Measurements from ENCODE around the gene UBE2S.
A peak's percentile ranks its signal among the peaks of the same experiment; 100 is the strongest.
"Not testable (repeated sequence)": the region's sequence is repeated elsewhere in the genome, so short reads cannot be mapped to it uniquely, and the experiment has no call there.

UBE2S gene

DNA sequence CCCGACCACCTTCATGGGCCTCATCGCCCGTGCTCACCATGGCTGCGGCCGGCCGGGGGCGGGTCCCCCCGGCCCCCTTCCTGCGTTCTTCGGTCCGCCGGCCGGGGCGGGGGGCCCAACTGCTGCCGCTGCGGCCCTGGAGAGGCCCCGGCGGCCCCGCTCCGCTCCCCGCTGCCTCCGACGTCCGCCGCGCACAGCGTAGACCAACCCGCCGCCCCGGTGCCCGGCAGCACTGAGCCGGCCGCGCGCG lies at the start of gene UBE2S:
TSS of gene UBE2S (minus strand) at position 239 of the 250 bp plus-strand sequence. CDS start at position 40, 199 bp downstream.
- DNase-seq (ENCODE audit: low read depth), result not testable (repeated sequence)

DNA sequence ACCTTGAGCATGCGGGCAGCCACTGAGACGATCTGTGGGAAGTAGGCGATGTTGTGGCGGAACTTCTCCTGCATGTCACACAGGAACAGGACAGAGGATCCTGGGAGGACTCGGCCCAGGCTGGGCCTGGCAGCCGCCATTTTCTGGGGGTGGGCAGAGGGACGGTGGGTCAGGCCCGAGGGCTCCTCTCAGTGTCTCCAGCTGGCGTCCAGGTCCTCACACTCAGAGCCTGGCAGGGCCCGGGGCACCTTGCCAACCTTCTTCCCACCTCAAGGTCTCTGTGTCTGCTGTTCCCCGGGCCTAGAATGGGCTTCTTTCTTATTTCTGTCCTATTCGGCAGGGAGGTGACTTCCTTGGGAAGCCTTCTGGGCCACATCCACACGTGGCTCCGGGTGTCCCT lies 48.8 kb upstream of the UBE2S start:
- DNase-seq (ENCODE audit: low read depth), result no peak

DNA sequence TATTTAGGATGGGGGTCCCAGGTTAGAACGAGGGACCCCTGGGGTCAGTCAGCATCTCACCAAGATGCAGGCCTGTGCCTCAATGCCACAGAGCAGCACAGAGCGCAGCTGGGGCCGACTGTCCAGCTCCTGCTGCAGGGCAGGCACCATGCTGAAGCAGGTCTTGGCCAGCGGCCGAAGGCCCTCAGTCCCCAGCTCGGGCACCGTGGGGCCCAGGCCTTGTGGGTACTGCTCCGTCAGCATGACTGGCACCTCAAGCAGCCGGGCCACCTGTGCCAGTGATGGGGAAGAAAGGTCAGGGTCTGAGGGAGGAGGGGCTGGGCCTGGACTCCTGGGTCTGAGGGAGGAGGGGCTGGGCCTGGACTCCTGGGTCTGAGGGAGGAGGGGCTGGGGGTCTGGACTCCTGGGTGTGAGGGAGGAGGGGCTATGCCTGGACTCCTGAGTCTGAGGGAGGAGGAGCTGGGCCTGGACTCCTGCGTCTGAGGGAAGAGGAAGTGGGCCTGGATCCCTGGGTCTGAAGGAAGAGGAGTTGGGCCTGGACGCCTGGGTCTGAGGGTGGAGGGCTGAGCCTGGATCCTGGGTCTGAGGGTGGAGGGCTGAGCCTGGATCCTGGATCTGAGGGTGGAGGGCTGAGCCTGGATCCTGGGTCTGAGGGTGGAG lies 48.1 kb upstream of the UBE2S start:
- DNase-seq (ENCODE audit: low read depth), result no peak

DNA sequence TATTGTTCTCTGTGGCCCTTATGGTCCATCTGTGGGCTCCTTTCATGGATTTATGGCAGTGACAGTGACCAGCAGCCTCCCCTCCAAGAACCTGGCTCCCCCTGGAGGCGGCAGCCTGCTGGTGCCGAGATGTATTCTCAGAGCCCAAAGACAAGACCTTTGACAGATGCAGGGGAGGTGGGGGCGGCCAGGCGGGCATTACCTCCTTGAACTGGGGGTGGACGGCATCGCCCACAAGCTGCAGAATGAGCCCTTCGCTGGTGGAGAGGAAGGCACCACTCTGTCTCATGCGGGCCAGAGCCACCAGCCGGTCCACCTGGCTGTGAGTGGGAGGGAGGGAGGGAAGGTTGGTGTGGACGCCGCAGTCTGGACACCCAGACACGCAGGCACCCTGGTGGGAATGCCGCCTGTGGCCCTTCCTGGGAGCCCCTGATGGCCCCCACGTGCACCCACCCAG lies 47.2 kb upstream of the UBE2S start:
- no peak for DNase-seq (ENCODE audit: low read depth)

DNA sequence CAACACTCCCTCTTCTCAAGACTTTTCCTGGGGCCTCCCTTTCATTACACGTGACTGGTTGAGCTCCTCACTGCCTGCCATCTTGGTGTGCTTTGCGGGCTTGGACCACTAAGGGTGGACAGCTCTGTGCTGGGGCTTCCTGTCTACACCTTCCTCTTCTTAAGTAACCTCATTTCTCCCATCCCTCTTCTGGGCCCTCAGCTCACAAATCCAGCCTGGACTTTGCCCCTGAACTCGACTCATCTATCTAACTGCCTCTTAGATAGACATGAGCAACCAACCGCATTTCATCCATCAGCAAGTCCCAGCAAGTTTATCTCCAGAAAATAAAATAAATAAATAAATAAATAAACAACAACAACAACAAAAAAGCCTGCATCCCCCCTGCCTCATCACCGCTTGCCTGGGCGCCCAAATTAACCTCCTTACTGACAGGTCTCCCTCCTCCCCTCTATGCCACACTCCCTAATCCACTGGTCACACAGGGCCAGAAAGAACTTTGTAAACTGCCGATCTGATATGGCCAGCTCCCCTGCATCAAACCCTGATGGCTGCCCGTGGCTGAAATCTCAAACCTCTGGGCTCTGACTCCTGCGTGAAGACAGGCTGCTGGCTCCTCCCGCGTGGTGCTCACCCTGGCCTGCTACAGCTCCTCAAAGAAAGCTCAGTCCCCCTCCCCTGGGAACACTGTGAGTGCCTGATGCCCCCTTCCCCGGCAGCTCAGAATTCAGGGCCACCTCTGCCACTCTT lies 46.1 kb upstream of the UBE2S start:
- DNase-seq (ENCODE audit: low read depth), result no peak

DNA sequence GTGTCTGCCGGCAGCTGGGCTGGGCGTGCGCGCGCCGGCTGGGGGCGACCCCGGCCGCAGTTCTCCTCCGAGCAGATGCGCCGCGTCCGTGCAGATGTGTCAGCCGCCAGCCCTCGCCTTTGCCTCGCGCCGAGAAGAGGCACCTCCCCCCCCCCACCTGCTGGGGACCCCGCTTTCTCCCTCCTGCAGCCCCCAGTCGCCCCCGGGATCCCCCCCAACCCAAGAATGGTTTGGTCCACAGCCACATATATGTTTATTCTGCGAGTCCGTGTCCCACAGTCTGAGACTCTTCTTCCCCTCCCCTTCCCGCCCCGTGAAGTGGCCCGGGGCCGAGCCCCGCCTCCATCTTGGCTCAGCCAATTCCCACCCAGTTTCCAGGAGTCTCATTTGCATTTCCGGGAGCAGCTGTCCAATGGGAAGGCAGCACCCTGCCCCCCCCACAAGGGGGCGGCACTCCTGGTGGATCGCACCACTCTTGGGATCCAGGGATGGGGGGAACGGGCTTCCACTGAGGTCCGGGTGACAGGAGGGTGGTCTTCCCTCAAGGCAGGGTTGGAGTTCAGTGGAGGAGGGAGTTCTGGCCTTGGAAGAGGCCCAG lies 45.3 kb upstream of the UBE2S start:
- DNase-seq (ENCODE audit: low read depth), result no peak

DNA sequence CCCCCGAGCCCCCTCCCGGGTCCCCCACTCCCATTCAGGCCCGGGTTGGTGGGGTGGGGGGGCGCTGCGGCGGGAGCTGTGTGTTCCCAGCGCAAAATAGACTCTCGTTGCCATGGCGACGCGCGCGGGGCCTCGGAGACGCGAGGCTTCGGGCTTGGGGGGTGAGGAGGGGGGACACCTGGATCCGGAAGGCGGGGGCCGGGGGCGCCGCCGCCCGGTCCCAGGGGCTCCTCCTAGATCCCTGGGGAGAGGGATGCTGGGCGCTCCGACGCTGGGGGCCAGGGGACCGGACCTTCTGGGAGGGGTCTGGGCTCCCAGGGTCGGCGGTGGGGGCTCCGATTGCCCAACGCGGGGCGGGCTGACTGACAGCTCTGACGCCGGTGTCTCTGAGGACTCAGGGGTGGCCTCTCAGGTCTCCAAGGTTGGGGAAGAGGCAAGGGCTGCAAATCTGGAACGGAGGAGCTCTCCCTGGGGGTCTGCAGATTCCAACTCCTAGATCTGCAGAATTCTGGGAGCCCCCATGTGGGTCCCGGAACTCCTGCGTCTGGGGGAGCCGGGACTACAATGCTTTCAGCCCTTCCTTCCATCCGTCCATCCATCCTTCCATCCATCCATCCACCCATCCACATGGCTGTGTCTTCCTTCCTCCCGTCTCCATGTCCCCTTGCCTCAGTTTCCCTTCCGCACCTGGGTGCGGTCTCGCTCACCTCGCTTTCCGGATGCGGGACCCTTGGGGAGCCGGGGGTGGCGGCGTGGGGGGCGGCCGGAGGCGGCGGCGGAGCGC lies 44.6 kb upstream of the UBE2S start:
- no peak for DNase-seq (ENCODE audit: low read depth)

DNA sequence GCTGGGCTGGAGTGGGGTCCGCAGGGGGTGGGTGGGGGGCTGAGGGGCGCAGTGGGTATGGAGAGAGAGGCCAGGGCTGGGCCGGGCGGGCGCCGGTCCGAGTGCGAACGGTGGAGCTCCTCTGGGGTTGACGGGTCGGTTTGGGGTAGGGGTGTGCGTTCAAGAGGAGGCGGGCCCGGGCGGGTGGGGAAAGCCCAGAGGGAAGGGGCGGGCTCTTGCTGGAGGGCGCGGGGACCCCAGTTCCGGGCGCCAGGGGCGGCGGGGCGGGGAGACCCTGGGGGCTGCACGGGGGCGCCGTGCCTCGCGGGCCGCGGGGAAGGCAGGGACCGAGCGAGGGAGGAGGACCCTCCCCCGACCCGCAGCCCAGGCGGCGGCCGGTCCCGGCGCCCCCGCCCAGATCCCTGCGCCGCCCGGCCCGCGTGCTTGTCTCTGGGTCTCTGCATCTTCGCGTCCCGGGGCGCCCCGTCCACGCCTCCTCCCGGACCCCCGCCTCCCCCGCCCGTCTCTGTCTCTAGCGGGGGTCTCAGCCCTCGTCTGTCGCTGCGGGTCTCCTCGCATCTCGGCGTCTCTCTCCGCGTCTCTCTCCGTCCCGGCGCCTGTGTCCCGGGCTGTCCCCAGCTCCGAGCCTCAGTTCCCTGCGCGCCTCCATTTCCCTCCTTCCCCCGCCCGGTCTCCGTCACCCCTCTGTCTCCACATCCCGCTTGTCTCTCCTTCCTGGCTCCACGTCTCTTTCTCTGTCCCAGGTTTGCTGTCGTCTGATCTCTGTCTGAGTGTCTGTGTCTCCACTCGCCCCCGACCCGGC lies 43.8 kb upstream of the UBE2S start:
- DNase-seq (ENCODE audit: low read depth), result no peak

DNA sequence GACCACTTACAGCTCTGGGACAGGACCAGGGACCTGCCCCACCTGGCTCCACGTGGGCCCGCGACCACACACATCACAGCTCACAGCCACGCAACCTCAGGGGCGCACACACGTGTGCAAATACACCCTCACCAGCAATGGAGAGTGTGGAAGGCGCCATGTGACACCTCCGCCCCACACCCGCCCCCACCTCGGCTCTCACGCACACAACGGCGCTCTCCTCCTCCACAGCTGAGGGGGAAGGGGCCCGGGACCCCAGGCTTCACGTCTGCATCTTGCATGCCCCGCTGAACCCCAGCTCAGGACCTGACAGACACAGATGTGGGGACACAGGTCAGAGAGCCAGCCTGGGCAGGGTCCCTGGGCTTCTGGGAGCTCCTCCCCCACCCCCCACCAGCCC lies 41.9 kb upstream of the UBE2S start:
- no peak for DNase-seq (ENCODE audit: low read depth)

DNA sequence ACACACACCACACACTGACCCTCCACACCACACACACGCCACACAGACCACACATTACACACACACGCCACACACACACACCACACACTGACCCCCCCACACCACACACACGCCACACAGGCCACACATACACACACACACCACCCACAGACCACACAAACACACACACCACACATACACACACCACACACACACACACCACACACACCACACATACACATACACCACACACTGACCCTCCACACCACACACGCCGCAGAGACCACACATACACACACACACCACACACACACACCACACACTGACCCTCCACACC lies 40.5 kb upstream of the UBE2S start:
- not testable (repeated sequence) for DNase-seq (ENCODE audit: low read depth)

DNA sequence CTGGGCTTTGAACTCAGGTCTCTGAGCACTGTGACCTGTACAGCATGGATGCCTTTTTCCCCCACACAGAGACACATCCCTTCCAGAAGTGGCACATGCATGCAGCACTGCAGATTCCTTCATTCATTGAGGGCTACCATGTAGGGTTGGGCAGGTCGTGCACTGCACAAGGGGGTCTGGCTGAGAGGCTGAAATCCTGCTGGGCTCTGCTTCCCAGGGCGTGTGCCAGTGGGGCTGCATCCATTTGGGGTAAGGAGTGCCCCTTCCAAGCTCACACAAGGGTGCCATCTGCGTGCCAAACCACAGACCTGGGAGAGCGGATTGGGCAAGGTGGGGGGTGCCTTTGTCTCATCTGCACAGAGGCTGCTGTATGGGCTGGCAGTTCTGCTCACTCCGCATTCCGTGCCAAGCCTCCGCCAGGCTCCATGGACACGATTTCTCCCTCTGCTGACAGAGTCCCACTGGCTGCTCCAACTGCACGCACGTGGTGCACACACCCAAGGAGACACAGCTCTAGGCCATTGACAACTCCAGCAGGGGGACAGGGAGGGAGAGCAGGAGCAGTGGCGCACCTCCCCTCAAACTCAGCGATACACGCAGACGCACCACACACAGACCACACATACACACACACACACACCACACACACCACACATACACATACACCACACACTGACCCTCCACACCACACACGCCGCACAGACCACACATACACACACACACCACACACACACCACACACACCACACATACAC lies 40.0 kb upstream of the UBE2S start:
- DNase-seq (ENCODE audit: low read depth), result no peak

DNA sequence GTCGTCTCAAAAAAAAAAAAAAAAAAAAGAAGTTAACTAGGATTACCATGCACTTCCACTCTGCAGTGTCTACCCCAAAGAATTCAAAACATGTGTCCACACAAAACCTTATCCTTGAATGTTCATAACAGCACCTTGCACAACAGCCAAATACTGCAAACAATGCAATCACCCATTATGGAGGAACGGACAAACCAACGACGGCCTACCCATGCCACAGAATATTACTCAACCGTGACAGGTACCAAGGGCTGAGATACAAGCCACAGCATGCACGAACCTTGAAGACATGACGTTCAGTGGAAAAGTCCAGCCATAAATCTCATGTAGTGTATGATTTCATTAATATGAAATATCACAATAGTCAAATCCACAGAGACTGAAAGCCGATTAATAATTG lies 38.5 kb upstream of the UBE2S start:
- DNase-seq (ENCODE audit: low read depth), result no peak

DNA sequence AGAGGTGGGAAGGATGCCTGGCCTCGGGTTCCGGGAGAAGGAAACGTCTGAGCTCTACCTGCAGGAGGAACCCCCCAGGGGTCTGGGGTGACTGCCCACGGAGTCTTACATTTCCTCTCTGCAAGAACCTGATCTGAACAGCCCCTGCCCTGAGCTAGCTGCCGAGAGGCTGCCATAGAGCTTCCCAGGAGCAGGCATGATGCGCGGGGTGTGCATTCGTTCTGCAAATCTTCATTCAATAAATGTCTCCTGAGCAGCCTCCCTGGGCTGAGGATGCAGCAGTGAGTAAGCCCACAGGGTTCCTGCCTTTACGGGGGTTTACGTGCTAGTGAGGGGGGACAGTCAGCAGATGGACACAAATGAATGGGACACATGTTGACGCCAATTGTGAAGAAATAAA lies 37.1 kb upstream of the UBE2S start:
- DNase-seq (ENCODE audit: low read depth), result no peak

DNA sequence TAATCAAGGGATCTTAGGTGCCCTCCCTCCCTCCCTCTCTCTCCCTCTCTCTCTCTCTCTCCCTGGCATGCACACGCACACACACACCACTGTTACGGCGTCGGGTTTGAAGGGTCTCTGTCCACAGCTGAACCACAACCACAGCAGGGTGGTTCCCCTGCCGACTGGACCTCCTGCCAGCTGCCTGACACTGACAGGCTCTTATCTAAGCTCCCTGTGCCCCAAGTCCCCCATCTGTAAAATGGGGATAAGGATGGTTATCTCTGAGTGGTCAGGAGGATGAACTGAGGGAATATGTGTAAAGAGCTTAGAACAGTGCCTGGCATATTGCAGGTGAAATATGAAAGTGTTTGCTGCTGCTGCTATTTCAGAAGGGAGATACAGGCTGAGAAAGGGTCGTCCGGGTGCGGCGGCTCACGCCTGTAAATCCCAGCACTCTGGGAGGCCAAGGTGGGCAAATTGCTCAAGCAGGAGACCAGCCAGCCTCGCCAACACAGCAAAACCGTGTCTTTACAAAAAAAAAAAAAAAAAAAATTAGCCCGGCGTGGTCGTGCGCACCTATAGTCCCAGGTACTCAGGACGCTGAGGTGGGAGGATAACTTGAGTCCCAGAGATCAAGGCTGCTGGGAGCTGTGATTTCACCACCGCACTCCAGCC lies 36.4 kb upstream of the UBE2S start:
- DNase-seq (ENCODE audit: low read depth), result peak; percentile 78

DNA sequence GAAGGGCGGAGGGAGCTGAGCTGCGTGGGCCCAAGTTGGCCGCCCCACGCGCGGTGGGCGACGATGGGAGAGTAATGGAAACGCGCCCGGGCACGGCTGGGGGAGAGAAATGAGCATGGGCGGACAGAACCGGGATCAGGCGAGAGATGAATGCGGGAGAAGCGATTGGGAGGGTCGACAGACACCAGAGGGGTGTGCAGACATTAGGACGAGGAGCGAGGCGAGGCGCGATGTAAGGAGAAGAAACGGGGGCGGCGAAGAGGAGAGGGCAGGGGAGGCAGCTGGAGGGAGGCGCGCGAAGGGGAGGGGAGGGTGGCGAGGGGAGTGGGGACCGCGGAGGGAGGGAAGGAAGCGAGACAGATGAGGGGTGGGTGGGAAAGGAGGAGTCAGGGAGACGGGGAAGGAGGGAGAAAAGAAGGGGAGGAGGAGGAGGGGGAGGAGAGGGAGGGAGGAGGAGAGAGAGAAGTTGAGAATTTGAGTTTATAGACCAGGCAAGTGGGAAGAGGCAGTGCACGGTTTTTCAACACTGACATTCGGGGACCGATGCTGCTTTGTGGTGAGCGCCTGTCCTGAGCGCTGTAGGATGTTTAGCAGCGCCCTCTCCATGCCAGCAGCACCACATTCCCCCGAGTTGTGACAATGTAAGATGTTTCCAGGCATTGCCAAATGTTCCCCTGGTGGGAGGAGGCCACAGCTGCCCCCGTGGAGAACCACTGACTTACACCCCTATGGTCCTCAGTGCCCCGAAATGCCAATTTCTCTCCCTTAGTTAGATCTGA lies 35.6 kb upstream of the UBE2S start, which contains the start of gene SHISA7:
TSS of gene SHISA7 (minus strand) at position 256 of the 779 bp plus-strand sequence. CDS start 437 bp downstream, outside the sequence.
- DNase-seq (ENCODE audit: low read depth), result no peak

DNA sequence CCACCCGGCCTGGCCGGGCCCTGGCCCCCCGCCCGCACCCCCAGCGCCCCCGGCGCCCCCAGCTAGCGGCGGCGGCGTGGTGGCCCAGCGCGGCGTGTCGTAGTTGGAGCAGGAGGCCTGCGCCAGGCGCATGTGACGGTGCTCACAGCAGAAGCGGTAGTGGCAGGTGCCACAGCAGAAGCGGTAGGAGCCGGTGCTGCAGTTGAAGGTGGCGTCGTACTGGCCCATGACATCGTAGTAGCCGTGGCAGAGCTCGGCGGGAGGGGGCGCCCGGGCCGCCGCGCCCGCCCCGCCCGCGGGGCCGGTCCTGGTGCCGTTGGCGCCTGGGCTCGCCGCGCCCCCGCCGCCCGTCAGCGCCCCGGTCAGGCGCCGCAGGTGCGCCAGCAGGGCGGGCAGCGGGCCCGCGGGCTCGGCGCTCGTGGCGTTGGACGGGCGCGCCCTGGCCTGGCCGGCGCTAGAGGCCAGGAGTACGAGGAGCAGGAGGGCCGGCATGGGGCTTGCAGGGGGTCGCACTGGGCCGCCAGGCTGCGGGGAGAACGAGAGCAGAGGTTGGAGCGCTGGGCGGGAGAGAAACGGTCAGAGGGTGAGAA lies 34.9 kb upstream of the UBE2S start:
- DNase-seq (ENCODE audit: low read depth), result no peak

DNA sequence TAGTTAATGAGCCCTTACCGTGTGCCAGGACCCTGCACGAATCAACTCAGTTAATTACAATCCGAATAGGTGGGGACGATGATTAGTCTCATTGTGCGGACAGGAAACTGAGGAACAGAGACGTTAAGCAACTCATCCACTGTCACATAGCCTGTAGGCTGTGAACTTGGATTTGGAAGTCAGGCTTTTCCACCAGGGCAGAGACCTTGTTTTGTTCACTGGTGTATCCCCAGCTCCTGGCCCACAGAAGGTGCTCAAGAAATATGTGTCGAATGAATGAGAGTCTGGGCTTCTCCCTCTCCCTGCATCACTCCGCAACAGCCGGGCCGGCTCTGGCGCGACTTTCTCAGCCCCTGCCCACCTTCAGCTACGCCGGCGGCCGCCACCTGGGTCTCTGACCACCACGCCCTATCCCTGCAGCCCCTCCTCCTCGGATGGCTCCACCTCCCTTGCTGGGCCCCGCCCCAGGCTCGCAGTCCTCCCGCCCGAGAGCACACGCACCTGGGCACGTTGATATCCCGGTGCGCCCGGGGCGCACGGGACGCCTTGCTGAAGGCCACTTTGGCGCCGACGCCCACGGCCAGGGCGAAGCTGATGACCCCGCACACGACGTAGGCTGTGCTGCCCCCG lies 34.2 kb upstream of the UBE2S start:
- DNase-seq (ENCODE audit: low read depth), result no peak

DNA sequence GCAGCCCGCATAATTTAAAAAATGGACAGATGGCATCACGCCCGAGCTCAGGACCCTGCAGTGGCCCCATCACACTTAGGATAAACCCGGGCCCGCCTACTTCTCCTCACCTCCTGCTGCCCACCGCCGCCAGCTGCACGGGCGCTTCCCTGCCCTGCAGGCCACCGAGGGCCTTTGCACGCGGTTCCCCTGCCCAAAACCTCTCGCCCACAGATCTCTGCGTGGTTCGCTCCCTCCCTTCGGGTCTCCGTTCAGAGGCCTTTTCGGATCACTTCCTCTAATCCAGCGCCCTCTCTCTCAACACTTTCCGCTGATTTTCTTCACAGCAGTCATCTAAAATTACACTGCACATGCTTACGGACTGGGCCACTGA lies 33.7 kb upstream of the UBE2S start:
- DNase-seq (ENCODE audit: low read depth), result no peak

All from CMK (cell line).